Body of pancreas (tissue), 4 donors: Measurements from ENCODE around the gene METAP1D. TPM values are rescaled to one million over a fixed set of nuclear protein-coding genes. Genes with fewer than 3 reads are reported as not detected.
A peak's percentile ranks its signal among the peaks of the same experiment; 100 is the strongest.

ENCODE experiments used
- ATAC-seq: fragments of 150-250 bp; one replicate; pipeline ENCODE4 v1.9.1; 2016
- DNase-seq, 4 donors: peaks; one replicate each; pipeline ENCODE4 v3.0.0-alpha.2; 2019
- H3K27ac ChIP-seq, 4 donors: fragments of 200-600 bp; sonication (generic); 1 replicate in 3 of 4; 2 replicates in 1 of 4; pipeline versions ENCODE4 v1.5.1 to v1.6.1; 2016 to 2019; ENCODE audit warnings: mild to moderate bottlenecking in 1 of 4, mixed read lengths in 1 of 4, moderate library complexity in 1 of 4
- H3K27me3 ChIP-seq, 2 donors: fragments of 200-600 bp; sonication (generic); one replicate each; pipeline ENCODE4 v1.6.0; 2016; ENCODE audit warnings: mild to moderate bottlenecking in 1 of 2
- H3K36me3 ChIP-seq, 2 donors: fragments of 200-600 bp; sonication (generic); replicated peaks in 1 of 2; 2 replicates each; pipeline ENCODE4 v1.5.1; 2016; ENCODE audit warnings: low read depth in 2 of 2; ENCODE audit not compliant: insufficient read depth in 1 of 2
- H3K4me1 ChIP-seq: fragments of 200-600 bp; sonication (generic); one replicate; pipeline ENCODE4 v1.6.0; 2016
- H3K4me3 ChIP-seq, 2 donors: fragments of 200-600 bp; sonication (generic); 1 replicate in 1 of 2; 2 replicates in 1 of 2; pipeline ENCODE4 v1.5.1; 2016 to 2019
- H3K9me3 ChIP-seq, 3 donors: fragments of 200-600 bp; sonication (generic); 1 replicate in 2 of 3; 2 replicates in 1 of 3; pipeline ENCODE4 v1.5.1; 2016
- POLR2A ChIP-seq, 3 donors: fragments of 450-650 bp; IDR thresholded peaks; one replicate each; pipeline ENCODE4 v1.6.1; 2016; ENCODE audit warnings: antibody characterized with exemption in 3 of 3, mild to moderate bottlenecking in 2 of 3
- WGBS, 2 donors: methylation state at CpG; one replicate each; pipeline ENCODE4 v1.1.5; 2017; 5-methylcytosine and 5-hydroxymethylcytosine counted together
- intact Hi-C: fragments of 100-400 bp; cut with DNase I; formaldehyde crosslinking; loops from one replicate; pipeline ENCODE4 v1.15.1; 2023
- total RNA-seq, 2 donors: library from RNA; depleted of rRNA; stranded (reverse); fragments of >200 nt; gene quantifications; one replicate each; pipeline ENCODE4 v1.1.0, GENCODE V29; 2016
- TF ChIP-seq, protein P1 (sequence below), 7 experiments: fragments of 450-650 bp in 4 of 7; fragments of 200-600 bp in 3 of 7; sonication (generic) in 3 of 7; IDR thresholded peaks; one replicate each; pipeline ENCODE4 v1.5.1; 2016 to 2019; ENCODE audit warnings: antibody characterized with exemption in 7 of 7

The METAP1D gene
- total RNA-seq, 2 donors from 2014 or later = 9.9 to 40.9 TPM

DNA sequence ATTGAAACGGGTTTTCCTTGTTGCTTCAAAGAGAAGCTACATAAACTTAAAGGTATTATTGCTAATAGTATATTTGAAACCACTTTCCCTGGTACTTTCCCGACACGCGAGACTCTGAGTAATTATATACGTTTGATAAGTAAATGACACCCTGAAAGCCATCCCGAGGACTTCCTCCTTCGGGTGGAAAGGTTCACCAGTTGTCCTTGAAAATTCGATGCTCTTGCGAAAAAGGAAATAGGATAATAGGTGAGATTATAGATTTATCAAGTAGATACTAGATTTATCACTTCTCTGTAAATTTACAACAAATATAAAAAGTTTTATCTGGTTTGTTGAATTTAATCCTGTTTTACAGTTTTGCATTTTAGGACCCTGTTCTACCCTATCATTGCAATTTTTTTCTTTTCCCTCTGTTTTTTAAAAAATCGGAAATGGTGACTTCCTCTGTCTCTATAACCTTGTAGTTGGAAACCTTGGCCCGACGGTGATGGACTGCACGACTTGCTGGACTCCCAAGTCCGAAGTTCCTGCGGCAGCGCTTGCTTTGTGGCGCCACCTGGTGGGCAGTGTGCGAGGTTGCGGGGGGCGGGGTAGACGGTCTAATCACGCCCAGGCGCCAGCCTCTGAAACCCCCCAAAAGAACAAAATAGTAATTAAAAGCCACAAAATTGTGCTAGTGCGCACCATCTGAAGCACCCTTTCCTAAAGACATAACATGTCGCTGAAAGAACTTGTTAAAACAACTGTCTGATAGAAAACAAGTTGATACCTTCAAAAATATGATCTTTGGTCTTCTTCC lies 103.9 kb downstream of the METAP1D start:
- ATAC-seq (peak; percentile 60), DNase-seq (peak; percentile 73 to 83 (median 80))
- Histone ChIP-seq H3K36me3 (no peaks in the 10 kb centered on the region), H3K9me3 (no peaks in the 10 kb centered on the region), H3K4me1 (peaks cover 63% of the 10 kb centered on the region), H3K27me3 (peaks cover 10 to 84% of the 10 kb centered on the region in 2 donors), H3K4me3 (no peak overlapping the region), H3K27ac (no peak overlapping the region)
- no peak for TF ChIP-seq POLR2A (IDR thresholded peaks at IDR 0.05)
- TF ChIP-seq, protein P1, sequence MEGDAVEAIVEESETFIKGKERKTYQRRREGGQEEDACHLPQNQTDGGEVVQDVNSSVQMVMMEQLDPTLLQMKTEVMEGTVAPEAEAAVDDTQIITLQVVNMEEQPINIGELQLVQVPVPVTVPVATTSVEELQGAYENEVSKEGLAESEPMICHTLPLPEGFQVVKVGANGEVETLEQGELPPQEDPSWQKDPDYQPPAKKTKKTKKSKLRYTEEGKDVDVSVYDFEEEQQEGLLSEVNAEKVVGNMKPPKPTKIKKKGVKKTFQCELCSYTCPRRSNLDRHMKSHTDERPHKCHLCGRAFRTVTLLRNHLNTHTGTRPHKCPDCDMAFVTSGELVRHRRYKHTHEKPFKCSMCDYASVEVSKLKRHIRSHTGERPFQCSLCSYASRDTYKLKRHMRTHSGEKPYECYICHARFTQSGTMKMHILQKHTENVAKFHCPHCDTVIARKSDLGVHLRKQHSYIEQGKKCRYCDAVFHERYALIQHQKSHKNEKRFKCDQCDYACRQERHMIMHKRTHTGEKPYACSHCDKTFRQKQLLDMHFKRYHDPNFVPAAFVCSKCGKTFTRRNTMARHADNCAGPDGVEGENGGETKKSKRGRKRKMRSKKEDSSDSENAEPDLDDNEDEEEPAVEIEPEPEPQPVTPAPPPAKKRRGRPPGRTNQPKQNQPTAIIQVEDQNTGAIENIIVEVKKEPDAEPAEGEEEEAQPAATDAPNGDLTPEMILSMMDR (IDR thresholded peaks at IDR 0.05) = peak; percentile 66 to 91 (median 83)
- WGBS, 2 donors = 4 to 5% methylated on average over 25 of the region's 25 CpGs
- intact Hi-C loops = loop anchor here (10.0 kb wide), 1 partner anchor 289 kb away; no protein-coding TSS in a partner anchor

DNA sequence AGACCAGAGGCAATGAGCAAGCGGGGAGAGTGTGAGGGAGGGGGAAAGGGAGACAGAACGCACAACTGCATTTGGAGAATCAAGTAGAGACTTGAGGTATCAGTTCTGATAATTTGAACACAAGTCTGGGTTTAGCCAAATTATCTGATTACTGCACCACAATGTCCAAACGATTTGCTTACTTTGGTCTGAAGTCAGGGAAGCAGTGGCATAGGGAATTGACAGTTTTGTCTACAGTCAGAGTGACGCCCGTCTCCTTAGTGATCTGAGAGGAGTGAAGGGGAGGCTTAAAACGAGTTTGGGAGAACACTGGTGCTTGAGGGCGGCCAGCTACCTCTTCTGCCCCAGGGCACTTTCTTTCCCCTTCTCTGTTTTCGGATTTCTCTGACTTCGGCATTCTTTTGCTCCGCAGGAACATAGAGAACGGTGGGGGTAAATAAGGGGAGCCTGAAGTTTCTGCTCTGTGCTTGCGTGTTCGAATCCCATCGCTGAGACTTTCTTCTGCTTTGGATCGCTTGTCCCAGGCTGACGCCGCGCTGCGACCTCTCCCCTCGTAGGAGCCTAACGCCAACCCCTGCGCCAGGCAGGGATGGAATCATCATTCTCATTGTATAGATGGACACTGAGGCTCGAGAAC lies 105.8 kb downstream of the METAP1D start:
- peaks cover 46% of the 10 kb centered on the region for H3K4me1 ChIP-seq

DNA sequence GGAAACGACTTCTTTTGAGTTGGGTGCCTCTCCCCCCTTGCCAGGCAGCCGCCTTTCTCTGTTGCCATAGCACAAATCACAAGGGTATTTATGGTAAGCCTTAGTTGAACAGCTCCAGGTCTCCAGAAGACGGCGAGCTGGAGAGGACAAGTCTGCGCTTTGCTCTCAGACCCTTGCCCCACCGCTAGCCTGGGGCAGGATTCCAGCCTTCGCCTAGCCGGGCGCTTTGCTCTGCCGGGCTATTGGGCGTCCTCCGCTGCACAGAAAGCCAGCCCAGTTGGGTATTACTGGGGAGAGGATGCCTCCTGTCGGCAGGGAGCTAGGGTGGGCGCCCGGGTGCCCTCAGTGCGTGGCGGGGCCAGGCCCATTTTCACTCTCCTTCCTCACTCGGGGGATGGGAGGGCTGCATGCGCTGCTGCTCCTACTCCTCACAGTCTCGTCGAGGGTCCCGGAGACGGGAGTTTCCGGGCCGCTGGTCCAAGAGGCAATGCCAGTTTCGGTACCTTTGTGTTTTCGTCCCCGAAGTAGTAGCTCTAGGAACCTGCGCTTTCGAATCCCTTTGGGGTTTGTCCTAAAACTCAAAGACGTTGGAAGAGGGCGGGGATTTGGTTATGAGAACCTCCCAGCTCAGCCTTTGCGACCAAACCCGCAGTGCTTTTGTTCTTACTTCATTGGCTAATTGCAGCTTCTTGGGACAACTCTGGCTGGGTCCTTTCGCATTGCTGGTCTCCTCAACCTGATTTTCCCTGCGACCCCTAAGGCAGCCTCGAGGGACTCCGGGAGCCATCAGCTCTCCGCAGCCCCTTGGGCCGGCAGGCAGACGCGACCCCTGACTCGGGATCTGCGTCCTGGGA lies 106.6 kb downstream of the METAP1D start:
- H3K4me3 ChIP-seq = no peak overlapping the region
- peaks cover 10 to 57% of the 10 kb centered on the region in 2 donors for H3K27me3 ChIP-seq
- TF ChIP-seq POLR2A (IDR thresholded peaks at IDR 0.05) = no peak
- TF ChIP-seq, protein P1 (IDR thresholded peaks at IDR 0.05) = peak in 5 of 7 experiments; percentile 4 to 42 (median 29)
- WGBS, 2 donors = 4 to 11% methylated on average over 23 to 44 of the region's 44 CpGs
- DNase-seq = peak in 1 of 4 donors; percentile 43
- no peak overlapping the region for H3K27ac ChIP-seq
- intact Hi-C loops = loop anchor here (10.0 kb wide), 1 partner anchor 292 kb away; no protein-coding TSS in a partner anchor
- no peaks in the 10 kb centered on the region for H3K9me3 ChIP-seq
- no peak for ATAC-seq
- H3K4me1 ChIP-seq = peaks cover 39% of the 10 kb centered on the region
- no peaks in the 10 kb centered on the region for H3K36me3 ChIP-seq

More for the DNA sequence above, 105.8 kb downstream of the METAP1D start:
- WGBS, 2 donors = 12% methylated on average over 22 to 23 of the region's 23 CpGs
- Histone ChIP-seq H3K36me3 (no peaks in the 10 kb centered on the region), H3K4me3 (no peak overlapping the region), H3K9me3 (no peaks in the 10 kb centered on the region), H3K27ac (no peak overlapping the region), H3K27me3 (peaks cover 10 to 65% of the 10 kb centered on the region in 2 donors)
- intact Hi-C loops = loop anchor here (10.0 kb wide), 1 partner anchor 291 kb away; no protein-coding TSS in a partner anchor
- ATAC-seq (no peak), DNase-seq (no peak)
- no peak for TF ChIP-seq POLR2A (IDR thresholded peaks at IDR 0.05)
- TF ChIP-seq, protein P1 (IDR thresholded peaks at IDR 0.05) = no peak

DNA sequence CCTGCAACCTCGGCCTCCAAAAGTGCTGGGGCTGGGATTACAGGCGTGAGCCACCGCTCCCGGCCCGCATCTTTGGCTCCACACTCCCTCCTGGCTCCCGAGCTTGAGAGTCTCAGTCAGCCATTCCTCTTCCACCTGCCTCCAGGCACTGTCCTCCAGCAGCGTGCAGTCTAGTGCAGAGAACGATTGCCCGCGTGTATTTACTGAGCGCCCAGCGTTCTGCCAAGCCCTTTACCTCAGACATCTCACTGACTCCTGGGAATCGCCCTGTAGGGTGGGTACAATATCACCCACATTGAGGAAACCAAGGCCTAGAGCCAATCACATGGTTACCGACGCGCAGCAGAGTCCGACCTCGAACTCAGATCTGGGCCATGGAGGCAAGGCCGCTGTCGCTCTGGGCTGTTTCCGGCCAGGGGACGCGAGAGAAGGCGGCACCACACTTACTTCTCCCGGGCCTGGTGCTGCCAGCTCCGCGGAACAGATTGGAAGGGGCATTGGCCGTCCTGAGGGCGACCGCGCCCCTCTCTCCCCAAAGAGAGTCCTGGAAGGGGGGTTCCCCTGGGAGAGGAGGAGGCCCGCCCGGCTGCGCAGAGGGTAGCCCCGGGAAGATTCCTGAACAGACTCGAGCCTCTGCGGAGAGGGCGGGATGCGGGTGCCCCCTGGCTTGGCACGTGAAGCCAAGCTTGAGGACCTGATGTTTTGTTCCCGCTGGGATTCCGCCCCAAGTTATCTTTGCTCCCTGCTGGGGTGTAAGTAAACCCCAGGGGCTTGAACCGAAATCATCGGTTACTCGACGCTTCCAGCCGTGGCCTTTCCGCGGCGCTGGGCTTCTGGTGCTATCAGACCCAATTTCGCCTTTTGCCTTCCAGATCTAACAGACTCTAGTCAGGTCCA lies 108.2 kb downstream of the METAP1D start:
- no peaks in the 10 kb centered on the region for H3K9me3 ChIP-seq
- DNase-seq = no peak
- 15 to 22% methylated on average over 5 to 50 of the region's 51 CpGs for WGBS, 2 donors
- no peak overlapping the region for H3K4me3 ChIP-seq
- no peaks in the 10 kb centered on the region for H3K36me3 ChIP-seq
- ATAC-seq = no peak
- peaks cover 23% of the 10 kb centered on the region for H3K4me1 ChIP-seq
- no peak for TF ChIP-seq POLR2A (IDR thresholded peaks at IDR 0.05)
- TF ChIP-seq, protein P1 (IDR thresholded peaks at IDR 0.05) = no peak
- intact Hi-C loops = loop anchor here (10.0 kb wide), 1 partner anchor 293 kb away; no protein-coding TSS in a partner anchor
- no peak overlapping the region for H3K27ac ChIP-seq
- peaks cover 5 to 41% of the 10 kb centered on the region in 2 donors for H3K27me3 ChIP-seq
